HG03066 (cell line): ENCODE measurements around the gene FNIP1.
"Not testable (repeated sequence)": the region's sequence is repeated elsewhere in the genome, so short reads cannot be mapped to it uniquely, and the experiment has no call there.

ENCODE experiments used
- ATAC-seq: cut with Tn5 transposase; IDR thresholded peaks from one replicate; pipeline ENCODE4 v1.9.1; 2021; ENCODE audit warnings: low read depth; ENCODE audit not compliant: unreplicated experiment

FNIP1 gene

DNA sequence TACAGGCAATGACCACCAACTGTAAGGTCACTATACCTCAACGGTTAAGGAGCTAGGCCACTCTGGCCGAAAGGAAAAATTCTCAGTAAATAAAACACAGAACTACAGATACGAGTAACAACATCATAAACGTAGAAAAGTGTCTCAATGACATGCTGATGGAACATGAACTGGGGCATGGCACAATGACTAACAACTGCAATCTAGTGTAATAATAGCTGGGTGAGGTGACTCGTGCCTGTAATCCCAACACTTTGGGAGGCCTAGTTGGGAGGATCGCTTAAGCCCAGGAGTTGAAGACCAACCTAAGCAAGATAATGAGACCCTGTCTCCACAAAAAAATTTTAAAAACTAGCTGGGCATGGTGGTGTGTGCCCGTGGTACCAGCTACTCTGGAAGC, 152.0 kb downstream of the FNIP1 start:
- no peak for ATAC-seq

DNA sequence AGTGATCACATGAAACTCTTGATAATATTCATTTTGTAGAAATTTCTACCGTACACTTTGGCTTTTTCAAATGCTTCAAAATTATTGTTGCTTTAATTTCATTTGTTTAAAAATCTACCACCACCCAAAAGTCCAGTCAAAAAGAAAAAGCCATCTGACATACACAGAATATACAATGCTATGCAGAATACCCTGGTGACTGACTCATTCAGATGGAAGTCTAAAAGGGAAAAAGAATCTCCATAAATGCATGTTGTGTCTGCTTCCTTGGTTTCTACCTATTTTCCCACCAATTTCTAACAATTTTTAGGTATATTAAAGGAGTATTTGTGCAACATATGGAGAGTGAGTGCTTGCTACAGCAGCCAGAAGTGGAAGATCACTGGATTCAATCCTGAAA, 152.4 kb downstream of the FNIP1 start:
- ATAC-seq = no peak

DNA sequence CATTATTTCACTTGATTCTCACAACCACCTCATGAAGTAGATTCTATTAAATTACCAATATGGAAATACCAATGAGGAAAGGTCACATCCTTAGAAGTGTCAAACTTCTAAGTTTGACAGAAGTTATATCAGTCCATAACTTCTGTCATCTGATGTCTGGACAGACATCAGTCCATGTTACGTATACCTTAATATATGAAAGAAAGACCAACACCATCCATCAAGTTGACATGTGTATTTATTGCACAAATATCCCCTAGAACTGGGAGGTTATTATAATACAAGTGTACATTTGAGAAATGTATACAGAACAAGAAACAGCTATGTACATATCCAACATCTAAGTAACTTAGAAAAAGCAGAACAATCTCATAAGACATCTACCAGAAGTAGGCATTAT, 155.3 kb downstream of the FNIP1 start:
- no peak for ATAC-seq

DNA sequence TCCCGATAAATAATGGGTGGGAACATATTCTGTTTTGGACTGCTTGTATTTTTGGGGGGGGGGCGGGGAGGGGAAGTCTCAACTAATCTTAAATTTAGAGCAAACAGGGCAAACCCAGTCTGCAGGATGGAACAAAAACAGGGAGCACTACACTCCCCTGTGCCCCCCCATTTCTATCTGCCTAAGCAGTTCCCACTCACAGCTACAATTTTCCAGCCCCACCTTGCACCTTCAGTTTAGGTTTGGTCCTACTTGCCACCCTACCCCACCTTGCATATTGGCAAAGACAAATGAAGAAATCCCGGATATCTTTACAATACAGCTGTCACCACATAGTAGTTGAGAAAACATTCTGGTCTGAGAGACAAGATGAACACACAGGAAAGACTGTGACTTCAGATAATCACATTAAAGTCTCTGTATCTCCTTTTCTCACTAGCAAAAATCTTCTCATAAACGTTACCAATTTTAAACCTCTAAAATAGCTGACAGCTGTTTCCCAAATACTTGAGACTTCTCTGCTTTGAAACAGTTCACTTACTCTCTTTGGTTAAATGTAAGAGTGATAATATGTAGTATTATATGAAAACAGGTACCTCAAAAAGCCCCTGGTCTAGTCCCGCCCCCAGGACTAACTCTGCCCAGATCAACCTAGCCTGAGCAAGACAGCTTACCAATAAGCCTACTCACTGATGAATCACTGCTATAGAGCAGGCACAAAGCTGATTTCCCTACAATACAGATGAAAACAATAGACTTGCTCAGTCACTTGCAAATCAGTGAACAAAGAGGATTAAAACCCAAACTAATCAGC, 156.6 kb downstream of the FNIP1 start:
- ATAC-seq = no peak

DNA sequence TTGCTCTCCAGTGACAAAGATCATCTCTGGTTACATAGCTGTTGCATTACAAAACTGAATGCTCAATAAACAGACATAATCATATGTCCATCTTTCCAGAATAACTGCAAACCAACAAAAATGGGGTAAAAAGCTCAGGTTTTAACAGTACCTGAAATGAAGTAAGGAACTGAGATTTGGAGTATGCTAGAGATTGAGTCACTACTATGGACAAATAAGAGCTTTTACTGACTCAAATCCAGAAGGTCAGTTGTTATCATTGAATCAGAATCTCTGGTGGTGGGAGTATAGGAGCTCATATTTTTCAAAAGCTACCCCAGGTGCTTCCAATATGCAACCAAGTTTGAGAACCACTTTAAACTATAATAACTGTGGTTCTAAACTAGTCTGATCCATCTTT, 157.7 kb downstream of the FNIP1 start:
- ATAC-seq = no peak

DNA sequence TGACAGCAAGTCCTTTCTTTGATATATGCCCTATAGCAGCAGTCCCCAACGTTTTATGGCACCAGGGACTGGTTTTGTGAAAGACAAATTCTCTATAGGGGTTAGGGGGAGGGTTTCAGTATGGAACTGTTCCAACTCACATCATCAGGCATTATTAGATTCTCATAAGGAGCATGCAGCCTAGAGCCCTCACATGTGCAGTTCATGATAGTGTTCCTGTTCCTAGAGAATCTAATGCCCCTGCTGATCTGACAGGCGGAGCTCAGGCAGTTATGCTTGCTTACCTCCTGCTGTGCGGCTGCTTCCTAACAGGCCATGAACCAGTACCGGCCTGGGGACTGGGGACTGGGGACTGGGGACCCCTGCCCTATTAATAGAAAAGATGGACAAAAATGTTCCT, 159.1 kb downstream of the FNIP1 start:
- ATAC-seq = no peak

DNA sequence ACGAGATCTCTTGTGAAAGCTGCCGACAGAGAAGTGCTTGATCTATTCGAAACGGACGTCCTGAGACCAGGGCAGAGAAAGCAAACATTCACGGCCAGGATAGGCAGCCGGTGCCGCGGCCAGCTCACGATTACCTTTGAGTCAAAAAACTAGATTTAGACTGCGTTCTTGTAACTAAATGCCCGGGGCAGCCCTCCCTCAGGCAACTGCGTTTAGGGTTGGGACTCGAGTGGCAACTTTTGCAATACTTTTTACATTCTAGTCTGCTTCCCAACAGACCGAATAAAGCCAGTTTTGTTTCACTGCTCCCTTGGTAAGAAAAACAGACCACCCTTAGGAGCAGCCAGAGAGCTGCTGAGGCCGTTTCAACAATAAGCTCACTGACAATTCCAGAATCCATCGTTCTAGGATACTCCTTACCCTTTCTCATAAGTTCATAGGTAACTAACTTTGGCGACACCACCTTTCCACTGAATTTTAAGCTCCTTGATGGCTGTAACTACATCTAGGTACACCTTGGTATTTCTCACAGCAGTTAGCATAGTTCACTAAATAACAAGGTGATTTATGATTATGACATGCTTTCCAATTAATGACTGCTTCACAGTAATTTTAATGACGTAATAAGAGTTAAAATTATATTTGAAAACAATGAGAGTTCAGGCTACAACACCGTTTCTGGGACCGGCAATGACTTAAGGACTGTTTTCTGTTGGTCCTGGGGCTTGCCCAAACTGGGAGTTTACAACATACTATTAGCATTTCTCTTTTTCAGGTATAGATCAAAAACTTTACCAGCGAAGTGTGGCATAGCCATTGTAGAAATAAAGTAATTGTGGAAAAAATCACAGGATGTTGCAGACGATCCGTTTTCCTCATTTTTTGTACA, 160.9 kb downstream of the FNIP1 start:
- no peak for ATAC-seq

DNA sequence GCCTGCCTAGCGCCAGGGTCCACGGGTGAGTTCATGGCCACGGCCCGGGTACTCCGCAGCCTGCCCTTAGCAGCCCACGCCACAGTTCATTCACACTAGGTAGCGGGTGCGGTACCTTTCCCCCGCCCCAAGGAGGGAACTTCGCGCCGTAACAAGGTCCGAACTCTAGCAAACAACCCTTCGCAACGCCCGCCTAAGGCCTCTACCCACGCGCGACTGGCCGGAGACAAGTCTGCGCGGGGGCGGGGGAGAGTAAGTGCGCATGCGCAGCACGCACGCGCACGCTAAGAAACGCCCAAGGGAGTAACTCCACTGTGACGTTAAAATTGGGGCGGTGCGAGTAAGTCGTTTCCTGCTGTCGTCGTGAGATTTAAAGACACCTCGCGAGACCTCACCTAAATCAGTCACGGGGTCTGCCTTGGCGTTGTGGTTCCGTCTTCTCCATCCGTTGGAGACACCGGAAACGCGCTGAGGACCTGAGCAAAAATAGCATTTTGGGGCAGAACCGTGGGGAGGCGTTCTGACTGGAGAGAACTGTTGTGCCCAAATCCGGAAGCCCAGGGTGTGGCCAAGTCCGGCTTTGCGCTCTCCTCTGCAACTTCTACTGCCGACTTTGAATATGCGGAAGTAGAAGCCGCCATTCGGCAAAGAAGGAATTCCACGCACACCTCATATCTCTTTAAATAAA, 161.7 kb downstream of the FNIP1 start, which contains the start of gene RAPGEF6:
RAPGEF6 (minus strand) TSS at position 234 of the 688 bp plus-strand sequence; CDS start at position 35, 199 bp downstream.
- ATAC-seq = peak; percentile 88

DNA sequence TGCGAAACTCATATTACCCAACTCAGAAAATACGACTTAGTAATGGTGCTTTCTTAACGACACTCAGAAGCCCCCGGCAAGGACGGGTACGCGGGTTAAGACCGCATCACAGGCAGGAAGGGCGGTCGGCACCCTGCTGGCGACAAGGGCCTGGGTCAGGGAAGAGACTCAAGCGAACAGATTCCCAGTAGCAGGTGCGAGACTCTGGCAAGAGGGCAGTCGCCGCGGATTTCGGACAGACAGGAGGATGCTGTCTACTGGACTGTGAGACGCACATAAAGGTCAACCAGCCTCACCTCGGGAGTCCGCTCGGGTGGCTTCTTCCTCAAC, 162.2 kb downstream of the FNIP1 start:
- peak; percentile 26 for ATAC-seq

DNA sequence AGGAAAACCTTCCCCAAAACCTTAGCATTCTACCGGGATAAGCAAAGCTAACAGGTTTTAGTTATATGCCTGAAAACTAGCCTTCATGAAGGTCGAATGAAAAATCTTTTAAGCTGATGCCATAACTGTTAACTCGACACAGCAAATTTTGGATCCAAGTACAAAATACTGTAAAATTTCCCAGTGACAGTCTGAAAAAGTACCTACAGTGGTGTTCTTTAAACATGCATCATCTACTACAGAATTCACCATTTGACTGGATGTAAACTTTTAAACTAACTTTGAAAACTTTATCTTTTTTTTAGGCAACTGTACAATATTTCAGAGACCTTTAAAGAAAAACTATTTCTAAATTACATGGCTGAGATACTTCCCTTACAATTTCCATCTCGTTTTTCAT, 162.6 kb downstream of the FNIP1 start:
- ATAC-seq = no peak

DNA sequence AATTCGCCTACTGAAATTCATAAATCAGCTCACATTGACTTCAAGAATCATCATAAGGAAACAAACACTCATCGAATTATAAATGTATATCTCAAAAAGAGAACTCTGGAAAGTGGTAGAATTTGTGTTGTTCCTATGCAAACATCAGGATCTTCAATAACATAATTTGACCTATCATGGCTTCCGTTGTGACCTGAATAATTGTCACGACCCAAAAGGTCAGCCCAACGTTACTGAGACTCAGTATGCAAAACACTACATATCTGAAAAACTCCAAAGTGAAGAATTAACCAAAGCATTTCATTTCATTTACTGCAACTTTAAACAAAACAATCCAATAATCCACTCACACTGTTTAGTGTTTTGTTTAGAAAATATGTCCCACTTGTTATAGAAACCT, 163.0 kb downstream of the FNIP1 start:
- no peak for ATAC-seq

DNA sequence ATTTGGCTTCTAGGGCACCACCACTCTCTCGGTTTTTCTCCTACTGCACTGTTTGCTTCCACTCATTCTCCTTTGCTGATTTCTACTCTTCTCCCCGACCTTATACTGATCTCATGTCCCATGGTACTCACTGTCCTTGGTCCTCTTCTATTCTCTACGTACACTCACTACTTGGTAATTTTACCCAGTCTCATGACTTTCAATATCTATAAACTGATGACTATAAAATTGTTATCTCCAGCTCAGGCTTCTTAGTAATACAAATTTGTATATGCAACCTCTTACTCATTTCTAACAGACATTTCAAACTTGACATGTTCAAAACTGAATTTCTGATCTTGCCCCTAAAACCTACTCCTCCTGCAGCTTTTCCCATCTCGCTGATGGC, 165.9 kb downstream of the FNIP1 start:
- ATAC-seq = no peak

DNA sequence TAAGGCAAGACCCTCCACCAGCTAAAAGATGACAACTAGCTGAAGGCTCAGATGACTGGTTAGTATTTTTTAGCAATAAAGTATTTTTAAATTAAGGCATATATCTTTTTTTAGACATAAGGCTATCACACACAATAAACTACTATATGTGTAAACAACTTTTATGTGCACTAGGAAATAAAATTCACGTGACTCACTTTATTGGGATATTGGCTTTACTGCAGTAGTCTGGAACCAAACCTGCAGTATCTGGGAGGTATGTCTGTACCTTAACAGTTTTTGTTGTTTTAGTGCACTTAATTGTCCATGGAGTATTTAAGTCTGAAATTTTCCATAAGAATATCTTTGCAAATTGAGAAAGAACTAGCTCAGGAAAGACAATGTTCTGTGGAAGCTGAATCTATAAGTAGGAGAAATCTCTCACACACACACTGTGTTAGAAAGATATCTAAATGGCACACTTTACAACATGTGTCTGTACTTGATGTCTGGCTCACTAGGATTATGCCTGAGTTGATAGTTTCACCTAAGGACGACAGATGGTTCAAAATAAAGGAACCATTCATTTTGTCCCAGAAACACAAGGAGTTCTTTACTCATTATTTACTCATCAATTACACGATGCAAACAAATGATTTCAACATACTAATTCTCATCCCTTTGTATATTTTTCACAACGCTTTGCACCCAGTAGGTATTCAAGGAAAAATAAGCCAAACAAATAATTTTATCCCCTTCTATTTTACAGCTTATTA, 166.4 kb downstream of the FNIP1 start:
- no peak for ATAC-seq

DNA sequence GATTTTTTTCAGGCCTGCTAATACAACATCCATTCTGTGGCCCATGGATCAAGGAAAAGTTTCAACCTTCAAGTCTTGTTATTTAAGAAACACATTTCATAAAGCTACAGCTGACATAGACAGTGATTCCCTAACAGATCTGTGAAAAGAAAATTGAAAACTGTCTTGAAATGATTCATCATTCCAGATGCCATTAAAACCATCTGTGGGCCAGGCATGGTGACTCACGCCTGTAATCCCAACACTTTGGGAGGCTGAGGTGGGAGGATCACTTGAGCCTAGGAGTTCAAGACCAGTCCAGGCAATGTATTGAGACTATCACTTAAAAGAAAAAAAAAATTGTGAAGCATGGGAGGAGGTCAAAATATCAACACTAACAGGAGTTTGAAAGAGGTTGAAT, 167.8 kb downstream of the FNIP1 start:
- no peak for ATAC-seq

DNA sequence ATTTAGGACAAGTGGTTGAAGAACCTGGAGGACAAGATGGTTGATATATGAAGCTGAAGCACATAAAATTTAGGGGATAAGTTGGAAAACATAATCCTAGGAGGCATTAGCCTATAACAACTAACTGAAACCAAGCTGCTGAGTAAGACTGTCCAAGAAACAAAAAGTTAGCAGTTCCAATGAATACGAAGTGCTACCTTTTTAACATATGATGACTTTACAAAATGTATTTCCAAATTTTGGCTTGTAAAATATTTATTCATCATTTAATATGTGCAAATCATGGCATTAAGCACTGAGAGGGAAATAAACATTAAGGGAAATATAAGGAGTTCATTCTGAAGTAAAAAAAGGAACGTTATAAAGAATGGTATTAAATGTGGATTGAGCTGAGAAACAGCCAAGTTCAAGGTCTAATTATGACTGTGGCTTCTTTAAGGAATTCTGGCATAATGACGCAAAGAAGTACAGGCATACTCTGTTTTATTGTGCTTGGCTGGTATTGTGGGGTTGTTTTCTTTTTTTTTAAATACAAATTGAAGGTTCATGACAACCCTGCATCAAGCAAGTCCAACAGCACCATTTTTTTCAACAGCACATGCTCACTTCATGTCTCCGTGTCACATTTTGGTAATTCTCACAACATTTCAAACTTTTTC, 169.5 kb downstream of the FNIP1 start:
- no peak for ATAC-seq

DNA sequence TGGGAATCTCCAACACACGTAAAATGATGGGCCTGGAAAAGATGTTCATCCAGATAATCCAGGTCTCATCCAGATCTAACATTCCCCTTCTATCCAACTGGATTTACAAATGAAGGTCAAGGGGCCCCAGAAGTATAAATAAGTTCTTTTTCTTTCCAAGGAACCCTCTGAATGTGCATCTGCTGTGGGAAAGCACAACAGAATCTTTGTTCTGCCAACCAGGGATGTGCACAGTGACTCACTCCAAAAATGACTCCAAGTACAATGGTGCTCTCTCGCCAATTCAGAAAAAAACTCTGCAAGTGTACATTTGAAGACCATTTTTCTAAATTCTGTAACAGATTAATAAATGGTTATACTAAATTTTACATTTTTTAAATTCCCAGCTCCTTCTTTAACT, 174.2 kb downstream of the FNIP1 start:
- no peak for ATAC-seq

DNA sequence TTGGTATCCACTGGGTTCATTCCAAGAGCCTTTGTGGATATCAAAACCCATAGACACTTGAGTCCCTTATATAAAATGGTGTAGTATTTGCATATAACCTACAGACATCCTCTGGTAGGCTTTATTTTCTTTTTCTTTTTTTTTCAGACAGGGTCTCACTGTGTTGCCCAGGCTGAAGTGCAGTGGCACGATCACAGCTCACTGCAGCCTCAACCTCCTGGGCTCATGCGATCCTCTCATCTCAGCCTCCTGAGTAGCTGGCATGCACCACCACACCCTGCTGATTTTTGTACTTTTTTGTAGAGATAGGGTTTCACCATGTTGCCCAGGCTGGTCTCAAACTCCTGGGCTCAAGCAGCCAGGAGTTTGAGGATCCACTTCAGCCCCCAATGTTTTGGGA, 175.7 kb downstream of the FNIP1 start:
- ATAC-seq = not testable (repeated sequence)

DNA sequence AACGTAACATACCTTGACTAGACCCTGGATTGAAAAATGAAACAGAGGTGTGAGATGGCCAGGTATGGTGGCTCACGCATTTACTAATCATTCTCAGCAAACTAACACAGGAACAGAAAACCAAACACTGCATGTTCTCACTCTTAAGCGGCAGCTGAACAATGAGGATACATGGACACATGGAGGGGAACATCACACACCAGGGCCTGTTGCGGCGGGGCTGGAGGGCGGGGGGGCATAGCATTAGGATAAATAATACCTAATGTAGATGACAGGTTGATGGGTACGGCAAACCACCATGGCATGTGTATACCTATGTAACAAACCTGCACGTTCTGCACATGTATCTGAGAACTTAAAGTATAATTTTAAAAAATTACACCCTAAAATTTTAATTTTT, 177.7 kb downstream of the FNIP1 start:
- no peak for ATAC-seq

DNA sequence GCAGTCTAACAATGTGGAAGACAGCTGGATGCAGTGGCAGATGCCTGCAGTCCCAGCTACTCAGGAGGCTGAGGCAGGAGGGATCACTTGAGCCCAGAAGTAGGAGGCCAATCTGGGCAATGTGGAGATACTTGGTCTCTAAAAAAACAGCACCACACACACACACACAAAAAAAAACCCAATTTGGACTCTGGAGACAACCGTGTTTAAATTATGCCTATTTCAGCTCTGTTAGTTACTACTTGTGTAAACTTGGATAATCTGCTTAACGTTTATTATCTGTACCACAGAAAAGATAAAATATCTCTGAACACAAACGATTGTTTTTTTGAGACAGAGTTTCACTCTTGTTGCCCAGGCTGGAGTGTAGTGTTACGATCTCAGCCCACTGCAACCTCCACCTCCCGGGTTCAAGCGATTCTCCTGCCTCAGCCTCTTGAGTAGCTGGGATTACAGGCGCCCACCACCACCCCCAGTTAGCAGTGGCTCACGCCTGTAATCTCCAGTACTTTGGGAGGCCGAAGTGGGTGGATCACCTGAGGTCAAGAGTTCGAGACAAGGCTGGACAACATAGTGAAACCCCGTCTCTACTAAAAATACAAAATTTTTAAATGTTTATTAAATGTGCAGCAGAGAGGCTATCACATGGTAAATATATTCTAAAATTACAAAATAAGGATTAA, 179.5 kb downstream of the FNIP1 start:
- no peak for ATAC-seq
